Kidney tubule cell (primary cell): ENCODE results near the gene FCGR3B.
"Not testable (repeated sequence)": the region's sequence is repeated elsewhere in the genome, so short reads cannot be mapped to it uniquely, and the experiment has no call there.

ENCODE experiments used
- DNase-seq: peaks from one replicate; pipeline ENCODE4 v3.0.0-alpha.2; 2018; ENCODE audit warnings: low spot score

FCGR3B gene

DNA sequence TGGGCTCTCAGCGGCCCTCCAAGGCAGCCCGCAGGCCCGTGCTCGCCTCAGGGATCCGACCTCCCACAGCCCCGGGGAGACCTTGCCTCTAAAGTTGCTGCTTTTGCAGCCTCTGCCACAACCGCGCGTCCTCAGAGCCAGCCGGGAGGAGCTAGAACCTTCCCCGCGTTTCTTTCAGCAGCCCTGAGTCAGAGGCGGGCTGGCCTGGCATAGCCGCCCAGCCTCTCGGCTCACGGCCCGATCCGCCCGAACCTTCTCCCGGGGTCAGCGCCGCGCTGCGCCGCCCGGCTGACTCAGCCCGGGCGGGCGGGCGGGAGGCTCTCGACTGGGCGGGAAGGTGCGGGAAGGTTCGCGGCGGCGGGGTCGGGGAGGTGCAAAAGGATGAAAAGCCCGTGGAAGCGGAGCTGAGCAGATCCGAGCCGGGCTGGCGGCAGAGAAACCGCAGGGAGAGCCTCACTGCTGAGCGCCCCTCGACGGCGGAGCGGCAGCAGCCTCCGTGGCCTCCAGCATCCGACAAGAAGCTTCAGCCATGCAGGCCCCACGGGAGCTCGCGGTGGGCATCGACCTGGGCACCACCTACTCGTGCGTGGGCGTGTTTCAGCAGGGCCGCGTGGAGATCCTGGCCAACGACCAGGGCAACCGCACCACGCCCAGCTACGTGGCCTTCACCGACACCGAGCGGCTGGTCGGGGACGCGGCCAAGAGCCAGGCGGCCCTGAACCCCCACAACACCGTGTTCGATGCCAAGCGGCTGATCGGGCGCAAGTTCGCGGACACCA, 25.0 kb downstream of the FCGR3B start:
- not testable (repeated sequence) for DNase-seq

DNA sequence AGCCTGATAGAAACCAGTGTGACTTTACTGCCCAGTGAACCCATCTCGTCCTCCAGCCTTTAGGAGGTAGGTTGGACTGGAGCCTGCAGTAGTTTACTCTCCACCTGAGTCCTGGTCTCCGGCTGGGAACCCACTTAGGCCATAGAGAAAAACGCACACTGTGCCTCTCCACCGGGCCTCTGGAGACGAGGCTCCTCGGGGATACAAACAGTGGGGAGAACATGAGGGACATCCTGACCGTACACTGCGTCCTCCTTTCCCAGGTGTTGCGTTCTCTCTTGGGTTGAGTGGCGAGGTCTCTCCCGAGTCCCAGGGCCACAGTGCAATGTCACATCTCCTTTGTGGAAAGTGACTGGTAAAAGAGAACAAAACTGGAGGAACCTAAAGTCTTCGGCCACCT, 26.0 kb downstream of the FCGR3B start:
- not testable (repeated sequence) for DNase-seq

- DNase-seq, result not testable (repeated sequence)
Observed at GRCh38 chr1:161597077-161597476, 33.9 kb downstream of the FCGR3B start.

- not testable (repeated sequence) for DNase-seq
Observed at GRCh38 chr1:161595583-161595982, 35.4 kb downstream of the FCGR3B start.

GRCh38 chr1:161595173-161595572, 35.8 kb downstream of the FCGR3B start:
- not testable (repeated sequence) for DNase-seq

GRCh38 chr1:161594269-161594984, 36.5 kb downstream of the FCGR3B start:
- DNase-seq, result not testable (repeated sequence)

DNA sequence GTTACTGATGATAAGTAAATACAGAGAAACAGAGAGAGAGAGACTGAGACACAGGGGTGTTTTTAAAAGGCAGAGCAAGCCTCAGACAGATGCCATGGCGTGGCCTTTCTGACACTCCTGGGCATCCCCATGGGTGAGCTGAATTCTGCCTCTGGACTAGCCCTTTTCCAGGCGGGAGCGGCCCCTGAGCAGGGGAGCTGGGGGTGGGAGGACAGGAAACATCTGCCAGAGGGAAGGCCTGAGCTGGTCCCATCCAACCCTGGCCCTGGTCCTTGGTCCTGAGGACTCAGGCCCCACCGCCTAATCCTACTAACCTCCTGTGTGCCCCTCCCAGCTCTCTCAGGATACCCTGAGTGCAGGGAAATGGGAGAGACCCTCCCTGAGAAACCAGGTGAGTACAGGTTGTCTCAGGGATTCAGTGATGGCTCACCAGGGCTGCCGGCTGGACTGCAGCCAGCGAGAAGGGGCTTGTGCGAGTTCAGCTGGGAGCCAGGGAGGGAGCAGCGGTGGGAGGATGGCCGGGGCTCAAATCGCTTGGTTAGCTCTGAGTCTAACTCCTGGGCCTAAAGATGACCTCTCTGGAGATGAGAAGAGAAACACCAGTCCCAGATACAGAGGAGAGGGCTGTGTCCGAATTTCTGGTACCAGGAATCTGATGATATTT, 37.8 kb downstream of the FCGR3B start:
- not testable (repeated sequence) for DNase-seq

DNA sequence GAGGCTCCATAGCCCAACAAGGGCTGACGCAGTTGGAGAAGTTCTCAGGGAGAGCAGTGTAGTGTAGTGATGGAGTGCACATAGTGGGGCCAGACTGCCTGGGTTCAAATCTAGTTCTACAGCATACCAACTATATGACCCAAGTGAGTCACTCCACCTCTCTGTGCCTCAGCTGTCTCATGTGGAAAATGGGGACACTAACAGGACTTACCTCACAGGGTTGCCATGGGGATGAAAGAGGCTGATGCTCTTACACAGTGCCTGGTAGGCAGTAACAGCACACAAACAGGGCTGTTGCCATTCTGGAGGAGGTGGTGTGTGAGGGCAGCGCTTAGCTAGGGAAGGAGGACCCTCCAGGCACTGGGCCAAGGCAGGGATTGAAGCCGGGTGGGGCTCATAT, 38.4 kb downstream of the FCGR3B start:
- not testable (repeated sequence) for DNase-seq

DNA sequence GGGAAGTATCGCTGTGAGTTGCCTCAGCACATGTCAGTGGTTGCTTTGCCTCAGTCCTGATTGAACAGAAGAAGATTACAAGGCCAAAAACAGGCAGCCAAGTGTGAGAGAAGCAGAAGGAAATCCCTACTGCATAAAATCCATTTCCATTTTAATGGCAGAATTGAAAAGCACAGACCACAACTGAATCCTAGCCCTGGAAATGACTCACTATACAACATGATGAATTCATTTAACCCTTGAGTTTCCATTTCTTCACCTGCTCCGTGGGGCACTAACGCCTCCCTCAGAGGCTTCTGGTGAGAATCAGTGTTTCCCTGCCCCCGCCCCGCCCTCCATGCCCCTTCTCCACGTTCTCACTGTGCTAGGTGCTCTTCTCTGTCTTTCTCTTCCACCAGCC, 41.1 kb downstream of the FCGR3B start:
- not testable (repeated sequence) for DNase-seq

DNA sequence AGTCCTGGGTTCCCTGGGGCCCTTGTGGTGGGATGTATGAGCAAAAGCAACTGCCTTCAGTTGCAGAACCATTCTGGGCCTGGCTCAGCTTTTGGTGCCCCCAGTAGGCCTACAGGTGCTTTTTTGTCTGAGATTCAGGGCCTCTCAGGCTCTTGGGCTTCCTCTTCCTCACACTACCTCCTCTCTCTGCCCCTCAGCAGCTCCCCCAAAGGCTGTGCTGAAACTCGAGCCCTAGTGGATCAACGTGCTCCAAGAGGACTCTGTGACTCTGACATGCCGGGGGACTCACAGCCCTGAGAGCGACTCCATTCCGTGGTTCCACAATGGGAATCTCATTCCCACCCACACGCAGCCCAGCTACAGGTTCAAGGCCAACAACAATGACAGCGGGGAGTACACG, 41.6 kb downstream of the FCGR3B start:
- DNase-seq, result not testable (repeated sequence)

- DNase-seq, result not testable (repeated sequence)
Observed at GRCh38 chr1:161588596-161588995, 42.4 kb downstream of the FCGR3B start.

DNA sequence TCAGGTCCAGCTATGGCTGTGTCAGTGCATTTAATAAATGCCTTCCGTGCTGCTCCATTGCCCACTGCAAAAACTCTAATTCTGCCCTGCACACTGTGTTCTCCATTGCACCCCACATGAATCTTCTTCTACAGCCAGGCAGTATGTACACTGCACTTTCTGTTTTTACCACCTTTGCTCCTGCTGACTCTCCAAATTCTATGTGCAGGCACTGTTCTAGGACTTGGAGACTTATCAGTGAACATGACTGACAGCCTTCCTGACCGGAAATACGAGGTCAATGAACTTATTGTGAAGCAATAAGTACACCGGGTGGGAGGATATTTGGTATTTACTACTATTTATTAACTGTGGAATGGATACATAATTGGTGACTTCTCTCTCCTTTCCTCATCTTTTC, 48.1 kb downstream of the FCGR3B start:
- DNase-seq, result not testable (repeated sequence)

- DNase-seq, result not testable (repeated sequence)
Observed at GRCh38 chr1:161580879-161581537, 50.0 kb downstream of the FCGR3B start.

- not testable (repeated sequence) for DNase-seq
Observed at GRCh38 chr1:161579856-161580507, 51.0 kb downstream of the FCGR3B start.

- DNase-seq, result not testable (repeated sequence)
Observed at GRCh38 chr1:161576676-161577075, 54.3 kb downstream of the FCGR3B start.
